Fibroblast of lung (primary cell): Measurements from ENCODE around the gene RPS21.

Source experiments
- CTCF ChIP-seq, 2 donors: IDR thresholded peaks in 1 of 2; conservative IDR thresholded peaks in 1 of 2; 1 replicate in 1 of 2; 2 replicates in 1 of 2; pipeline ENCODE4 v1.5.1; 2011 to 2012; ENCODE audit warnings: low read length in 2 of 2, control low read depth in 1 of 2, inconsistent platforms in 1 of 2, low read depth in 1 of 2, mild to moderate bottlenecking in 1 of 2
- EZH2 ChIP-seq: IDR thresholded peaks from 2 replicates; pipeline ENCODE4 v1.5.1; 2012; ENCODE audit warnings: low read length, control low read depth, mild to moderate bottlenecking; ENCODE audit errors: missing control alignments

DNA sequence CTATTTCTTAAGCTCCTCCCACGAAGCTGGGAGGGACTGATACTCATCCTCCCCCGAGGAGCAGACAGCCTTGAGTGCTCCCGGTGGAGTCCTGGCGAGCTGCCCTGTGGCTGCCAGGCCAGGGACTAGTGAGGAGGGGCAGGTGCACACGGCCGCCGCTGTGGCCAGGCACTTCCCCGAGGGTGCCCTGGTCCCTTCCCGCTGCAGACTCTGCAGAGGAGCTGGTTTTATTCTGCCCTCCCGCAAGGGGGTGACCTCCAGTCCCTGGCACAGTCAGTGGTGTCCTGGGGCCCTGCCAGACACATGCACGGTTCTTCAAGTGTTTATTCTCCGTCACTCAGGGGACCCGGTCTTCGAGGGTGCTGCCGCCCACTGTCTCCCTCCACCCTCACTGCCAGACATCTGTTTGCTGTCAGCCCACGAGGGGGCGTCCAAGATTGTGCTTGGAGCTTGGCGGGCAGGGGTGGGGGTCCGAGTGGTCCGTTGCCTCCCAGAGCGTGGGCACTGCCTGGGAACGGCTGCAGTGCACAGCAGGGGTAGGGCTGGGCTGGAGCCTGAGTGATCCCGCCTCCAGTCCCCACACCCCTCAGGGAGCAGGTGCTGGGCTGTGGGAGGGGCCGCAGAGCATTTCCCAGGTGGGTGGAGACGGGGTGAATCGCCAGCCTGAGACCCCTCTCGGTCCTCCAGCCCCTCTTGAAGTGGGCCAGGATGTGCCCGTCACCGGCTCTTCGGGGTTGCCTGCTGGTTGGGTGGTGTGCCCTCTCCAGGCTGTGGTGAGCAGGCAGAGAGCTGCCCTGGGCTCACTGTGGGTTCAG is 23.2 kb downstream of the RPS21 start:
- TF ChIP-seq CTCF (conservative IDR thresholded peaks at IDR 0.05 in 1 of 2, IDR thresholded peaks at IDR 0.05 in 1 of 2; ENCODE audit: low read depth in 1 of 2, low read length in 2 of 2): peak; percentile 34 to 42
- TF ChIP-seq EZH2: no peak
